Measurements from ENCODE around the gene C1orf174. TPM values are rescaled to one million over a fixed set of nuclear protein-coding genes. Genes with fewer than 3 reads are reported as not detected.

Gene C1orf174
- total RNA-seq, 1 experiment from 2014 or later: 53.9 TPM

DNA sequence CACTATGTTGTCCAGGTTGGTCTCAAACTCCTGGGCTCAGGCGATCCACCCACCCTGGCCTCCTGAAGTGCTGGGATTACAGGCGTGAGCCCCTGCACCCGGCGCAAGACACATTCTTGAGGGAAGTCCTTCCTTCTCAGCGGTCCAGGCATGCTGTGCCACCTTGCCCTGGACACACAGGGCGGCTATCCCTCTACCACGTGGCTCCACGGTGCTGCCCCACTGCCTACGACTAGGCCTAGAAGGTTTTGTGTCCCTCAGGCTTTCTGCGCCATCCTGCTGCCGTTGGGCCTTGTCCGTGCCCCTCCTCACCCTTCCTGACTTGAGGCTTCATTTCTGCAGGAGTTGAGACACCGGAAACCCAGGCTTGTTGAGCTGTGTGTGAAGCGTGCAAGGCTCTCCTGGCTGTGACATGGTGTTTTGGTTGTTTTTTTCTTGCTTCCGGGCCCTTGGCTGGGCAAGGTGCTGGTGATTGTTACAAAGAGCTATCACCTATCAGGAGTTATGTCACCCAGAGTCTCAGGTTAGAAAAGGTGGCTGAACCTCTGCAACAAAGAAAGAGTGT lies 13.9 kb downstream of the C1orf174 start:
- in situ Hi-C loops (cut with HindIII; ENCODE audit: low pct_unique_long_range_greater_than_20kb, low sequenced_read_pairs): no loop called here
- no peak for DNase-seq (ENCODE audit: low read depth)

DNA sequence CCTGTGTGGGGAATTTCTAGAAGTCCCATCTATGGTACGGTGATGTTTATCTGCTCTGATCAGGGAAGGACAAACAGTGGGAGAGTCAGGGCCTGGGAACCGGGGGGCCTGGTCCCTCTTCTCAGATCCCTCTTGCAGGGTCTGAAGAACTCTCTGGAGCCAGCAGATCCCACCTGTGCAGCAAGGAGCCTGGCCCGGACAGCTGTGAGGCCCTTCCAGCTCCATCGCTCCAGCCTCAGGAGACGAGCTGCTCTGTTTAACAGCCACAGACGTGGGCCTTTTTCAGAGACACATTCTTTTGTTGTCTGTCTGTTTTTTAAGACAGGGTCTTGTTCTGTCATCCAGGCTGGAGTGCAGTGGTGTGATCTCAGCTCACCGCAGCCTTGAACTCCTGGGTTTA lies 14.5 kb downstream of the C1orf174 start:
- in situ Hi-C loops (cut with HindIII; ENCODE audit: low pct_unique_long_range_greater_than_20kb, low sequenced_read_pairs): no loop called here

DNA sequence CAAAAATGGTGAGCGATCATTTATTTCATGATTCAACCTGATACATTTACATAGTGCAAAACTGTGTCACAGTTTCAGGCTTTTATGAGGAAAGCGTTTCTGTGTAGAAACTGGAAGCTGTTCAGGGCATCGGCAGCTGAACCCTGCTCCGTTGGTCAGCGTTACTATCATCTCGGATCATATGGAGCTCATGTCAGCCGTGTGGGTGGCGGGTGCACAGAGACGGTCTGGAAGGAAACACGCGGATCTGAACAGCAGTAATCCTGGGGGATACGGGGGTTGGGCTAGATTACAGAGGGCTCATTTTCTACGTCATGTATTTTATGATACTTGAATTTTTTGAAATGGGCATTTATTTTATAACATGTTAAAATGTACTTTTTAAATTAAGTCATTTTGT lies 15.1 kb downstream of the C1orf174 start:
- in situ Hi-C loops (cut with HindIII; ENCODE audit: low pct_unique_long_range_greater_than_20kb, low sequenced_read_pairs): no loop called here
- no peak for DNase-seq (ENCODE audit: low read depth)

More for the DNA sequence above, 14.5 kb downstream of the C1orf174 start:
- DNase-seq (ENCODE audit: low read depth): no peak

DNA sequence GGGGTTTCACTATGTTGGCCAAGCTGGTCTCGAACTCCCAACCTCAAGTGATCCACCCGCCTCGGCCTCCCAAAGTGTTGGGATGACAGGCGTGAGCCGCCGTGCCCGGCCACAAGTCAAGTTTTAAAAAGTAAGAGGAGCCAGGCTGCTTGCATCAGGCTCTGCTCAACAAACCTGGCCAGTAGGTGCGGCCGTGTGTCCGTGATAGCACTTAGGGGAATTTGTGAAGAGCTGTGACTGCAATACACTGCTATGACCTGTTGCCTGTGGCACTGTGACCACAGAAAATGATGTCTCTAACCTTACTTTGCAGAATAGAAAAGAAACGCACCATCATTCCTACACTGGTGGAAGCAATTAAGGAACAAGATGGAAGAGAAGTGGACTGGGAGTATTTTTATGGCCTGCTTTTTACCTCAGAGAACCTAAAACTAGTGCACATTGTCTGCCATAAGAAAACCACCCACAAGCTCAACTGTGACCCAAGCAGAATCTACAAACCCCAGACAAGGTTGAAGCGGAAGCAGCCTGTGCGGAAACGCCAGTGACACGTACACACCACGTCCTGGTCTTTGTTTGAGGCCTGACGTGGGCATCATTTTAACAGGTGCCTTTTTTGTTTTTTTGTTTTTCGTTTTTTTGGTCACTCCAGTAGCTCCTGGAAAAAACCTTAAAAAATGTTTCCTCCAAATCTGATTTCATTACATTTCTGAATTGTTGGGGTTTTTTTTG lies 16.7 kb downstream of the C1orf174 start:
- in situ Hi-C loops (cut with HindIII; ENCODE audit: low pct_unique_long_range_greater_than_20kb, low sequenced_read_pairs): no loop called here
- no peak for DNase-seq (ENCODE audit: low read depth)

DNA sequence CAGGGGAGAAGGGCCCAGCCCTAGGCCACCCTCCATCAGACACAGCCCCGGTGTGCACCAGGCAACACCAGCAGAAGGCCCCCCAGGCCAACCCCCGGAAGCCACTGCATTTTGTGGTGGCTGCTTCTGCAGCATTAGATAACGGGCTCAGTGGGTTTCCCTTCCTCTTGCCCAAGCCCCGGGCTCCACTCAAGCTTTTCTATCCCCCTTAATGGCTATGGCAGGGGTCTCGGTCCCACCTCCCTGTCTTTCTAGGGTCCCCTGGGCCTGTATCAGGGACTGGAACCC lies 18.9 kb downstream of the C1orf174 start:
- DNase-seq (ENCODE audit: low read depth): no peak
- in situ Hi-C loops (cut with HindIII; ENCODE audit: low pct_unique_long_range_greater_than_20kb, low sequenced_read_pairs): no loop called here

DNA sequence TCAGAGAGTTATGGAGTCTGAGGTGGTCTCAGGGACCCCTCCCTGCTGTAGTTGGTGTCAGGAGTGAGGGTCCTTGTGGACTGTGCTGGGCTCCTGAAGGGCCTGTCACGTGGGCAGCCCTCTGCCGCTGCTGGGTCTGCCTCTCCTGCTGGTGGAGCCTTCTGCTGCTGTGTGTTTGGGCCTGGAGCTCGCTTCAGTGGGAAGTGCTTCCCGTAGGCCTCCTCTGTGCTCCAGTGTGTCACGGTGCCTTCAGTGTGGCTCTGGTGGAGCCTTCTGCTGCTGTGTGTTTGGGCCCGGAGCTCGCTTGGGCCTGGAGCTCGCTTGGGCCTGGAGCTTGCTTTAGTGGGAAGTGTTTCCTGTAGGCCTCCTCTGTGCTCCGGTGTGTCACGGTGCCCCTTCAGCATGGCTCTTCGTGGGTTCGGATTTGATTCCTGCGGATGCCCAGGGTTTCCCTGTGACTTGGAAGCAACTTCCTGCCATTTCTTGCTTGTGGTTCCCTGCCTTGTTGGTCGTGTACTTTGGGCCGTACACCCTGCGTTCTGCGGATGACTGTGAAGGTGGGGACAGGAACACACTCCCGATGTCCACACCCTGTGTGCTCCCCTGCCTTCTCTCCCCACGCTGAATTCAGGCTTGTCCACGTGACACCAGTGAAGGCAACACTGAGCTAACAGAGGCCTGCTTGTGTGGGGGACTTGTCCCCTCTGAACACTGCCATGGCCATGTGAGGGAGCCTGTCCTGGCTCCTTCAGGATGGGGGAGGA lies 19.5 kb downstream of the C1orf174 start:
- in situ Hi-C loops (cut with HindIII; ENCODE audit: low pct_unique_long_range_greater_than_20kb, low sequenced_read_pairs): no loop called here
- no peak for DNase-seq (ENCODE audit: low read depth)

DNA sequence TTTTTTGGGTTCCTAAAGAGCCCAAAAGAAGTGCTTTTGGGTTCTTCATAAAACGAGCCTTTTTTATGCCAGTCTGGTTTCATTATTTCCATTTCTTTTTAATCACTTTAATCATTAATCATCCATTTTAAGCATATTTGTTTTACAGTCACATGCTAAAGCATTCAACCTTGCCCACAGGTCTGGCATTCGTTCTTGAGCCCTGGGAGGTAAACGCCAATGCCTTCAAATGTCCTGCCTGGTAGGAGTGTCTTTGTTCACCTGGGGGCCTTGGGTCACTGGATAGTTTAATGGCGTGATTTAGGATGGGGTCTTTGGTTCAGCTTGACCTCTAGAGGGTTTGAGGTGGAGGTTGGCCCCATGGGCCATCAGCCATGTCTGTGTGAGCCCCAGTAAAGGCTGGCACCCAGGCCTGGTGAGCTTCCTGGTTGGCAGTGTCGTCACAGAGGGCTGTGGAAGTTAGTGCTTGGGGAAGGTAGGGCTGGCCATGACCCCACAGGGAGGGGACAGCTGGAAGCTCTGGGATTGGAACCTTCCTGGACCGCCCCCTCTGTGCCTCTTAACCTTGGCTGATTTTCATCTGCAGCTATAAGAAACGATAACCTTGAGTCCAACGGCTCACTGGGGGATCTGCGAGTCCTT lies 20.2 kb downstream of the C1orf174 start:
- no peak for DNase-seq (ENCODE audit: low read depth)
- in situ Hi-C loops (cut with HindIII; ENCODE audit: low pct_unique_long_range_greater_than_20kb, low sequenced_read_pairs): no loop called here

DNA sequence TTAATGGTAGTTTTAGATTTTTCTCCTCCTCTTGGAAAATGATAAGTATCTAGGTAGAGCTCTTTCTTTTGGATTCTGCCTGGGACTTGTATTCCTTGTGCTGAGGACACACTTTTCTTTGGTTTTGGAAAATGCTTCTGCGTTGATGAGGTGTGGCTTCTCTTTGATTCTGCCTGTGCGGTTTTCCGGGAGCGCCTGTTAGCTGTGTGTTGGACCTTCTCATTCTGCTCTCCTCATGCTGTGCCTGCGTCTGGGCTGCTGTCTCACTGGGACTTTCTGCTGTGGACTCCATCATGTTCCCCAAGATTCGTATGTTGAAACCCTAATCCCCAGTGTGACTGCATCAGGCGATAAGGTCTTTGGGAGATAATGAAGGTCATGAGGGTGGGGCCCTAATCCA lies 21.0 kb downstream of the C1orf174 start:
- no peak for DNase-seq (ENCODE audit: low read depth)
- in situ Hi-C loops (cut with HindIII; ENCODE audit: low pct_unique_long_range_greater_than_20kb, low sequenced_read_pairs): no loop called here

DNA sequence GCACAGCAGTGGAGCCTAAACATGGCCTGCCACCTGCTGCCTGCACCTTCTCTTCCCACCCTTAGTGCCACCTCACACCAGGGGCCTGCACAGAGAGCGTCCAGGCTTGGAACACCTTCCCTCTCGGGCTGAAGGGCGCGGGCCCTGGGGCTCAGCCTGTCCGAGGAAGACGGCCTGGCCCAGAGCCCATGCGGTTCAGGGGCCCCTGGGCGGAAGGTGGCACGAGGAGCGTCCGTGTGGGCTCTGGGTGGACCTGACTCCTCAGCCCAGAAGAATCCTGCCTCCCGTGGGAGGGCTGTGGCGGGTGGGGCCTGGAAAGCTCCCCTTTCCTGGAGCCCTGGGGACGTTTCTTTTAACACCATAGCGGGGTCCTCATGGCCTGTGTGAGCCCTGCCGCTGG lies 23.4 kb downstream of the C1orf174 start:
- no peak for DNase-seq (ENCODE audit: low read depth)

DNA sequence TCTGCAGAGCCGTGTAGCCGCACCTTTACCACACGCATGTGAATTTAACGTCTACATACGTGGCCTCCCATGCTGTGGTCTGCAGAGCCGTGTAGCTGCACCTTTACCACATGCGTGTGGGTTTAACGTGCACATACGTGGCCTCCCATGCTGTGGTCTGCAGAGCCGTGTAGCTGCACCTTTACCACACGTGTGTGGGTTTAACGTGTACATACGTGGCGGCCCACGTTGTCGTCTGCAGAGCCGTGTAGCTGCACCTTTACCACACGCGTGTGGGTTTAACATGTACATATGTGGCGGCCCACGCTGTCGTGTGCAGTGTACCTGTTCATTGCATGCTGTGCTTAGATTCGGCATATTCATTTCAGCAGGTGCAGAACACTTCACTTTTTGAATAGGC lies 25.3 kb downstream of the C1orf174 start:
- in situ Hi-C loops (cut with HindIII; ENCODE audit: low pct_unique_long_range_greater_than_20kb, low sequenced_read_pairs): no loop called here
- no peak for DNase-seq (ENCODE audit: low read depth)

More for the DNA sequence above, 23.4 kb downstream of the C1orf174 start:
- in situ Hi-C loops (cut with HindIII; ENCODE audit: low pct_unique_long_range_greater_than_20kb, low sequenced_read_pairs): no loop called here

DNA sequence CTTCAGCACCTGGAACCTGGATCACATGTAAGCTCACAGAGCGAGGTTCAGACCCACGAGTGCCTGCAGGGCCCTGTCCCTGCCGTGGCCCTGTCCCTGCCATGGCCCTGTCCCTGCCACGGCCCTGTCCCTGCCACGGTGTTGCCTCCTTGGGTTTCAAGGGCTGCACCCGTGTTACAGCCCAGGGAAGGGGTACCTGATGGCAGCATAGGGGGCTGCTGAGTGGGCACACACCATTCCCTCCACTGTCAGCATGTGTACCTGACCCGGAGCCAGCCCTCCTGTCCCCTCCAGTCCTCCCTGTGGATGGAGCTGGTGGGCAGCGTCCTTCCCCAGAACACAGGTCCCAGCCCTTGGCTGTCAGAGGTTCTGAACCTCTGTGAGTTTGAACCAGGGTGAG lies 27.5 kb downstream of the C1orf174 start:
- no peak for DNase-seq (ENCODE audit: low read depth)
- in situ Hi-C loops (cut with HindIII; ENCODE audit: low pct_unique_long_range_greater_than_20kb, low sequenced_read_pairs): no loop called here

DNA sequence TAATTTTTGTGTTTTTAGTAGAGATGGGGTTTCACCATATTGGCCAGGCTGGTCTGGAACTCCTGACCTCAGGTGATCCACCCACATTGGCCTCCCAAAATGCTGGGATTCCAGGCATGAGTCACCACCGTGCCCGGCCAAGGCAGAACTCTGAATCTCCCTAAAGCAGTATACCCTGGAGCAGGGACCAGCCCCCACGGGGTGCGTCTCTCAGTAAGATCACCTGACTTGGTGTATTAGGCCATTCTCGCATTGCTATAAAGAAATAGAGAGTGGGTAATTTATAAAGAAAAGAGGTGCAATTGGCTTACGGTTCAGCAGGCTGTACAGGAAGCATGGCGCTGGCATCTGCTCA lies 28.6 kb downstream of the C1orf174 start:
- in situ Hi-C loops (cut with HindIII; ENCODE audit: low pct_unique_long_range_greater_than_20kb, low sequenced_read_pairs): no loop called here
- no peak for DNase-seq (ENCODE audit: low read depth)

DNA sequence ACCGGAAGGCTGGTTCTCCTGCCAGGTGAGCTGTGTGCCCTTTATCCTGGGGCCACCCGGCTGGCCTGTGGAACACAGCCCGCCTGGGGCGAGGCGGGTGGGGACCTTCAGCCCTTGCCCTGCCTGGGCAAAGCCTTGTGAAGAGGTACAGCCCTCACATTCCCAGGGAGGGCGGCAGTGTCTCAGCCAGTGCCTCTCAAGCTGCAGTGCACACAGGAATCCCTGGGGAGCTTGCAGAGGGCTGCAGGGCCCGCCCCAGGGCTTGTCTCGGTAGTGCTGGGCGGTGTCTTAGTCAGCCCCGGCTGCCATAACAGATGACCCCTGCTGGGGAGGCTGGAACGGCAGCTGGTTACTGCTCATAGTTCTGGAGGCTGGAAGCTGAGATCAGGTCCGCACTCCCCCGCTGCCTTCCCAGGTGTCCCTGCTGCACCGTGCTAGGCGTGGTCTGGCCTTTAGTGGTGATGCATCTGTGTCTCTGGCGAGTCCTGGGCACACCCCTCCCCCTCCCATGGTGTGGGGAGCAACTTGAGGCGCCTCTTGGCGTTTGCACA lies 30.2 kb downstream of the C1orf174 start:
- in situ Hi-C loops (cut with HindIII; ENCODE audit: low pct_unique_long_range_greater_than_20kb, low sequenced_read_pairs): no loop called here
- peak; percentile 6 for DNase-seq (ENCODE audit: low read depth)

DNA sequence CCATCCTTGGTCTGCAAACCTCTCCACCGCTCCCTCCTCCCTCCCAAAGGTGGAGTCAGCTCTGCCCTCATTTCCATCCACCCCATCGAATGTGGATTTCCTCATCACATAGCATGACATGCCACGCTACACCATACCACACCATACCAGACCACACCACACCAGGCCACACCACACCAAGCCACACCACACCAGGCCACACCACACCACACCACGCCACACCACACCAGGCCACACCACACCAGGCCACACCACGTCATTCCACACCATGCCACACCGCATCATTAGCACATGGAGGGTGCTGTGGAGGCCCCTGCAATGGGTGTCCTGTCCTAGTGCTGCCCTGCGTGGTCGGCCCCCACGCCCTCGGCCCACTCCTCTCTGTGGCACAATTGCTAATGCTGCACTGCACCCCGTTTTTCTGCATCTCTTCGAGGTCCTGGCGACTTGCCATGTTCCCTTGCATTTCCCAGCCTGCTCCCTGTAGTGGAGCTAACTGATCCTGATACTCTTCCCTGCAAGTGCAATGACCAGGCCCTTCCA lies 31.5 kb downstream of the C1orf174 start:
- DNase-seq (ENCODE audit: low read depth): peak; percentile 6
- in situ Hi-C loops (cut with HindIII; ENCODE audit: low pct_unique_long_range_greater_than_20kb, low sequenced_read_pairs): no loop called here

DNA sequence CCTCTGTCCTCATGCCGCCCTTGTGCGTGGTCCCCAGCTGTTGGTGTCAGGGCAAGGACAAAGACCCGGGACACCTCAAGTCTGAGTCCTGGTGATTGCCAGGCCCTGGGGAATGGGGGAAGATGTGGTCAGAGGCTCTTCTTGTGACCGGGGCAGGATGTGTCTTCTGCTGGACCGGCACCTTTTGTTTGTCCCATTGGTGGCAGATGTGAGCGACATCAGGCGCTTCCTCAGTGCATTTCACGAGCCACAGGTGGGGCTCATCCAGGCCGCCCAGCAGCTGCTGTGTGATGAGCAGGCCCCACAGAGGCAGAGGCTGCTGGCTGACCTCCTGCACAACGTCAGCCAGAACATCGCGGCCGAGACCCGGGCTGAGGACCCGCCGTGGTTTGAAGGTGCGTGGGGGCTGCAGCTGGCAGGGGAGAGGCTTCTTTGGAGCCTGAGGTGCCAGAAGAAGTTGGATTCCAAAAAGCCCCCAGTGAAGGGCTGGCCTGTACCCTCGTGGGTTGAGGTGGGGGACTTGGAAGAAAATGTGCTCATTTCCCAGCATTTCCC lies 34.4 kb downstream of the C1orf174 start:
- in situ Hi-C loops (cut with HindIII; ENCODE audit: low pct_unique_long_range_greater_than_20kb, low sequenced_read_pairs): no loop called here

DNA sequence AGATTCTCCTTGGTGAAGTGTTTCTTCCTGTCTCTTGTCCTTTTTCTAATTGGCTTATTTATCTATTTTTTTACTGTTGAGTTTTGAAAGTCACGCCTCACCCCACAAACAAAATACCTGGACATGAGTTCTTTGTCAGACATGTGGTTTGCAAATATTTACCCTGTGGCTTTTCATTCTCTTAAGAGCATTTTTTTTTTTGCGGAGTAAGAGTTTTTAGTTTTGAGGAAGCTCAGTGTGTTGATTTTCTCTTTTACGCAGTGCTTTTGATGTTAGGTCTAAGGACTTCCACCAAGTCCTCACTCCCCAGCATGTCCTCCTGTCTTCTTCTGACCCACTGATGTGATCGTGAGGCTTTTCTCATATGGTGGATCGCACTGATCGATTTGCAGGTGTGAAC lies 35.2 kb downstream of the C1orf174 start:
- DNase-seq (ENCODE audit: low read depth): peak; percentile 15

More for the DNA sequence above, 34.4 kb downstream of the C1orf174 start:
- DNase-seq (ENCODE audit: low read depth): no peak

DNA sequence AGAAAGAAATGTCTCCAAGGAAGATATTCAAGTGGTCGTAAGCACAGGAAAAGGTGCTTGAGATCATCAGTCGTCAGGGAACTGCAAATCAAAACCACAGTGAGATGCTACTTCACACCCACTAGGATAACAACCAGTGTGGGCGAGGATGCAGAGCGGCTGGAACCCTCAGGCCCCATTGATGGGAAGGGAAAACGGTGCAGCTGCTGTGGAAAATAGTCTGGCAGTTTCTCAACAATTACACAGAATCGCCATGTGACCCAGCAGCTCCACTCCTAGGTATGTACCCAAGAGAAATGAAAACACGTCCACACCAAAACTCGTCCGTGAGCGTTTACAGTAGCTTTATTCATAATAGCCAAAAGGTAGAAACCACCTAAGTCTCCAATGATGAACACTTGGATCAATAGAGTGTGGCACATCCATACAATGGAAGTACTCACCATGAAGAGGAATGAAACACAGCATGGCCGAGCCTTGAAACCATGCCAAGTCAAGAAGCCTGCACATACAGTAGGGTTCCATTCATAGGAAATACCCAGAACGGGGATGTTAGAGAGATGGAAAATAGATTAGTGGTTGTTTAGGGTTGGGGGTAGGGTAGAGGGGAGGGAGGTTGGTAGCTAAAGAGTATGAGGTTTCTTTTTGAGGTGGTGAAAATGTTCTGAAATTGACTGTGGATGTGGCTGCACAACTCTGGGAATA lies 36.7 kb downstream of the C1orf174 start:
- in situ Hi-C loops (cut with HindIII; ENCODE audit: low pct_unique_long_range_greater_than_20kb, low sequenced_read_pairs): no loop called here
- no peak for DNase-seq (ENCODE audit: low read depth)

More for the DNA sequence above, 35.2 kb downstream of the C1orf174 start:
- in situ Hi-C loops (cut with HindIII; ENCODE audit: low pct_unique_long_range_greater_than_20kb, low sequenced_read_pairs): no loop called here

Measured in Caki2 (cell line).